Measurements from ENCODE around the gene SIGLEC15.

The SIGLEC15 gene

DNA sequence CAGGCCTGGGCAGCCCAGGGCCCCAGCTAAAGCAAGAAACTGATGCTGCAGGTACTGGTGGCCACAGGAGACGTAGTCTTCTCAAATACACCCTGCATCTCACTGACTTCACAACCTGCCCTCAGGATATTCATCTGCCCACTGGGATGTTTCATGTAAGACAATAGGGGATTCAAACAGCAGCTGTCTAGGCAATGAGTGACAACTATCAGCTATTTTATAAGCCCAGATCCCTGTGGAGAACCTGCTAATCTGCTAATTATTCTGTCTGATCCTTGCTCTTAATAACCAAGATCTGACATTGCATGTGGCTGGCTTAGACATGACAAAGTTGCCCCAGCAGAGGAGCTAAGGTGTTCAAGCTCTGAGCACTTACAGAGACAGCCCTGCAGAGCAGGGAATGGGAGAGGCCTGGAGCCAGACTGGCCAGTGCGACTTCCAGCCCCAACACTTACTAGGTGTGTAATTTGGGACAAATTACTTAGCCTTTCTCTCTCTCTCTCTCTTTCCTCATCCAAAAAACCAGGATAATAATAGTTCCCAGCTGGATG lies 28.6 kb downstream of the SIGLEC15 start (continued):
- no peak for TF ChIP-seq ZC3H10 (CRISPR knock-in tag; IDR thresholded peaks at IDR 0.05)

DNA sequence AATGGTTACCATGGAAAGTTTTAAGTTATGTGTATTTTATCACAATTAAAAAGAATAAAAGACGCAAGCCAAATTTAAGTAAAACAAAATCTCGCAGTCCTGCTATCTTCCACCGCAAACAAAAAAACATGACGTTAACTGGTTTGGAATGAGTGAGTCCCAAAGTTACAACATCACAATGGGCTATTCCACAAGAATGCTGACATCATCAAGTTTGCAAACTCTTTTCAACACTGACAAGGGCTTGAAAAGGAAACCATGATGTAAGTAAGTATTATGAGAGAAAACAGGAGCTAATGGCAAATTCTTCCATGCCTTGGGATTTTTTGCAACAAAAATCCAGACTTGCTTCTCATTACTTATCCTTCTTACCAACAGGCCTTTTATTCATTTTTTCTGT lies 31.1 kb downstream of the SIGLEC15 start:
- TF ChIP-seq, protein P1, sequence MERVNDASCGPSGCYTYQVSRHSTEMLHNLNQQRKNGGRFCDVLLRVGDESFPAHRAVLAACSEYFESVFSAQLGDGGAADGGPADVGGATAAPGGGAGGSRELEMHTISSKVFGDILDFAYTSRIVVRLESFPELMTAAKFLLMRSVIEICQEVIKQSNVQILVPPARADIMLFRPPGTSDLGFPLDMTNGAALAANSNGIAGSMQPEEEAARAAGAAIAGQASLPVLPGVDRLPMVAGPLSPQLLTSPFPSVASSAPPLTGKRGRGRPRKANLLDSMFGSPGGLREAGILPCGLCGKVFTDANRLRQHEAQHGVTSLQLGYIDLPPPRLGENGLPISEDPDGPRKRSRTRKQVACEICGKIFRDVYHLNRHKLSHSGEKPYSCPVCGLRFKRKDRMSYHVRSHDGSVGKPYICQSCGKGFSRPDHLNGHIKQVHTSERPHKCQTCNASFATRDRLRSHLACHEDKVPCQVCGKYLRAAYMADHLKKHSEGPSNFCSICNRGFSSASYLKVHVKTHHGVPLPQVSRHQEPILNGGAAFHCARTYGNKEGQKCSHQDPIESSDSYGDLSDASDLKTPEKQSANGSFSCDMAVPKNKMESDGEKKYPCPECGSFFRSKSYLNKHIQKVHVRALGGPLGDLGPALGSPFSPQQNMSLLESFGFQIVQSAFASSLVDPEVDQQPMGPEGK (CRISPR knock-in tag; IDR thresholded peaks at IDR 0.05; ENCODE audit: borderline replicate concordance): no peak
- no peak for TF ChIP-seq ZNF565 (CRISPR knock-in tag; conservative IDR thresholded peaks at IDR 0.05; ENCODE audit: low read depth)
- TF ChIP-seq, protein P2, sequence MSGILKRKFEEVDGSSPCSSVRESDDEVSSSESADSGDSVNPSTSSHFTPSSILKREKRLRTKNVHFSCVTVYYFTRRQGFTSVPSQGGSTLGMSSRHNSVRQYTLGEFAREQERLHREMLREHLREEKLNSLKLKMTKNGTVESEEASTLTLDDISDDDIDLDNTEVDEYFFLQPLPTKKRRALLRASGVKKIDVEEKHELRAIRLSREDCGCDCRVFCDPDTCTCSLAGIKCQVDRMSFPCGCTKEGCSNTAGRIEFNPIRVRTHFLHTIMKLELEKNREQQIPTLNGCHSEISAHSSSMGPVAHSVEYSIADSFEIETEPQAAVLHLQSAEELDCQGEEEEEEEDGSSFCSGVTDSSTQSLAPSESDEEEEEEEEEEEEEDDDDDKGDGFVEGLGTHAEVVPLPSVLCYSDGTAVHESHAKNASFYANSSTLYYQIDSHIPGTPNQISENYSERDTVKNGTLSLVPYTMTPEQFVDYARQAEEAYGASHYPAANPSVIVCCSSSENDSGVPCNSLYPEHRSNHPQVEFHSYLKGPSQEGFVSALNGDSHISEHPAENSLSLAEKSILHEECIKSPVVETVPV (CRISPR knock-in tag; IDR thresholded peaks at IDR 0.05): no peak
- no peak for TF ChIP-seq ZNF8 (CRISPR knock-in tag; IDR thresholded peaks at IDR 0.05)
- ATAC-seq: no peak

DNA sequence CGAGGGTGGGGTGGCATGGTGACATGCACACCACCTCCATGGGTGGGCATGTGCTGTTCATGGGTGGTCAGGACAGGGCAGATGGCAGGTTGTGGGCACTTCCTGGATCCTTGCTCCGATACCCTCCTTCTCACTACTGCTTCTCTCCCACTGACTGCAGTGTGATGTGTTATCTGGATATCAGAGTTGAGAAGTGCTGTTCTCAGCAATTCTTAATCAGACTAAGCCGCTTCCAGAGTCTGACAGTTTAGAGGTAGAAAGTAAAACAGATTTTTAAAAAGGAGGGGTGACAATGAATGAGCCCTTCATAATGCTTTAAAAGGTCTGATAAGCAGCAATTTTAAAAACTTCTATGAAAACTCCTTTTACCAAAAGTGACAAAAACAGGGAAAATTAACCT lies 33.9 kb downstream of the SIGLEC15 start:
- TF ChIP-seq BACH2 (CRISPR knock-in tag; IDR thresholded peaks at IDR 0.05; ENCODE audit: borderline replicate concordance) (no peak), ESRRG (CRISPR knock-in tag; IDR thresholded peaks at IDR 0.05) (no peak), TOX (CRISPR knock-in tag; IDR thresholded peaks at IDR 0.05; ENCODE audit: borderline replicate concordance) (no peak), CSDC2 (CRISPR knock-in tag; IDR thresholded peaks at IDR 0.05) (no peak), ZNF565 (CRISPR knock-in tag; conservative IDR thresholded peaks at IDR 0.05; ENCODE audit: low read depth) (no peak), ZFP30 (CRISPR knock-in tag; IDR thresholded peaks at IDR 0.05) (no peak), ZC3H10 (CRISPR knock-in tag; IDR thresholded peaks at IDR 0.05) (no peak), ZNF70 (CRISPR knock-in tag; IDR thresholded peaks at IDR 0.05) (no peak), ISL1 (CRISPR knock-in tag; IDR thresholded peaks at IDR 0.05) (no peak), ARNTL (CRISPR knock-in tag; IDR thresholded peaks at IDR 0.05; ENCODE audit: borderline replicate concordance, low read depth) (no peak), GLIS3 (CRISPR knock-in tag; IDR thresholded peaks at IDR 0.05) (no peak), ZNF8 (CRISPR knock-in tag; IDR thresholded peaks at IDR 0.05) (no peak), PPARA (CRISPR knock-in tag; IDR thresholded peaks at IDR 0.05; ENCODE audit: borderline replicate concordance) (no peak), OSR1 (CRISPR knock-in tag; IDR thresholded peaks at IDR 0.05) (no peak), ZFP3 (CRISPR knock-in tag; IDR thresholded peaks at IDR 0.05) (no peak)
- TF ChIP-seq, protein P2 (CRISPR knock-in tag; IDR thresholded peaks at IDR 0.05): no peak
- TF ChIP-seq, protein P3, sequence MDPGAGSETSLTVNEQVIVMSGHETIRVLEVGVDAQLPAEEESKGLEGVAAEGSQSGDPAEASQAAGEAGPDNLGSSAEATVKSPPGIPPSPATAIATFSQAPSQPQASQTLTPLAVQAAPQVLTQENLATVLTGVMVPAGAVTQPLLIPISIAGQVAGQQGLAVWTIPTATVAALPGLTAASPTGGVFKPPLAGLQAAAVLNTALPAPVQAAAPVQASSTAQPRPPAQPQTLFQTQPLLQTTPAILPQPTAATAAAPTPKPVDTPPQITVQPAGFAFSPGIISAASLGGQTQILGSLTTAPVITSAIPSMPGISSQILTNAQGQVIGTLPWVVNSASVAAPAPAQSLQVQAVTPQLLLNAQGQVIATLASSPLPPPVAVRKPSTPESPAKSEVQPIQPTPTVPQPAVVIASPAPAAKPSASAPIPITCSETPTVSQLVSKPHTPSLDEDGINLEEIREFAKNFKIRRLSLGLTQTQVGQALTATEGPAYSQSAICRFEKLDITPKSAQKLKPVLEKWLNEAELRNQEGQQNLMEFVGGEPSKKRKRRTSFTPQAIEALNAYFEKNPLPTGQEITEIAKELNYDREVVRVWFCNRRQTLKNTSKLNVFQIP (CRISPR knock-in tag; IDR thresholded peaks at IDR 0.05; ENCODE audit: borderline replicate concordance, low read depth): no peak
- TF ChIP-seq, protein P1 (CRISPR knock-in tag; IDR thresholded peaks at IDR 0.05; ENCODE audit: borderline replicate concordance): no peak
- TF ChIP-seq, protein P4, sequence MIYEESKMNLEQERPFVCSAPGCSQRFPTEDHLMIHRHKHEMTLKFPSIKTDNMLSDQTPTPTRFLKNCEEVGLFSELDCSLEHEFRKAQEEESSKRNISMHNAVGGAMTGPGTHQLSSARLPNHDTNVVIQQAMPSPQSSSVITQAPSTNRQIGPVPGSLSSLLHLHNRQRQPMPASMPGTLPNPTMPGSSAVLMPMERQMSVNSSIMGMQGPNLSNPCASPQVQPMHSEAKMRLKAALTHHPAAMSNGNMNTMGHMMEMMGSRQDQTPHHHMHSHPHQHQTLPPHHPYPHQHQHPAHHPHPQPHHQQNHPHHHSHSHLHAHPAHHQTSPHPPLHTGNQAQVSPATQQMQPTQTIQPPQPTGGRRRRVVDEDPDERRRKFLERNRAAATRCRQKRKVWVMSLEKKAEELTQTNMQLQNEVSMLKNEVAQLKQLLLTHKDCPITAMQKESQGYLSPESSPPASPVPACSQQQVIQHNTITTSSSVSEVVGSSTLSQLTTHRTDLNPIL (CRISPR knock-in tag; IDR thresholded peaks at IDR 0.05; ENCODE audit: low read depth): no peak
- TF ChIP-seq, protein P5, sequence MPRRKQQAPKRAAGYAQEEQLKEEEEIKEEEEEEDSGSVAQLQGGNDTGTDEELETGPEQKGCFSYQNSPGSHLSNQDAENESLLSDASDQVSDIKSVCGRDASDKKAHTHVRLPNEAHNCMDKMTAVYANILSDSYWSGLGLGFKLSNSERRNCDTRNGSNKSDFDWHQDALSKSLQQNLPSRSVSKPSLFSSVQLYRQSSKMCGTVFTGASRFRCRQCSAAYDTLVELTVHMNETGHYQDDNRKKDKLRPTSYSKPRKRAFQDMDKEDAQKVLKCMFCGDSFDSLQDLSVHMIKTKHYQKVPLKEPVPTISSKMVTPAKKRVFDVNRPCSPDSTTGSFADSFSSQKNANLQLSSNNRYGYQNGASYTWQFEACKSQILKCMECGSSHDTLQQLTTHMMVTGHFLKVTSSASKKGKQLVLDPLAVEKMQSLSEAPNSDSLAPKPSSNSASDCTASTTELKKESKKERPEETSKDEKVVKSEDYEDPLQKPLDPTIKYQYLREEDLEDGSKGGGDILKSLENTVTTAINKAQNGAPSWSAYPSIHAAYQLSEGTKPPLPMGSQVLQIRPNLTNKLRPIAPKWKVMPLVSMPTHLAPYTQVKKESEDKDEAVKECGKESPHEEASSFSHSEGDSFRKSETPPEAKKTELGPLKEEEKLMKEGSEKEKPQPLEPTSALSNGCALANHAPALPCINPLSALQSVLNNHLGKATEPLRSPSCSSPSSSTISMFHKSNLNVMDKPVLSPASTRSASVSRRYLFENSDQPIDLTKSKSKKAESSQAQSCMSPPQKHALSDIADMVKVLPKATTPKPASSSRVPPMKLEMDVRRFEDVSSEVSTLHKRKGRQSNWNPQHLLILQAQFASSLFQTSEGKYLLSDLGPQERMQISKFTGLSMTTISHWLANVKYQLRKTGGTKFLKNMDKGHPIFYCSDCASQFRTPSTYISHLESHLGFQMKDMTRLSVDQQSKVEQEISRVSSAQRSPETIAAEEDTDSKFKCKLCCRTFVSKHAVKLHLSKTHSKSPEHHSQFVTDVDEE (CRISPR knock-in tag; IDR thresholded peaks at IDR 0.05): no peak
- ATAC-seq: no peak
